ENCODE measurements around the gene MEGF10. TPM values are rescaled to one million over a fixed set of nuclear protein-coding genes. Genes with fewer than 3 reads are reported as not detected.

The MEGF10 gene
- total and polyA plus RNA-seq, 4 experiments from 2014 or later = not detected

- CTCF ChIA-PET (ENCODE audit: partially characterized antibody) = no interaction called here
- Mint-ChIP-seq H3K4me3 (no peak overlapping the region), H3K9me3 (no peaks in the 10 kb centered on the region)
Measured at GRCh38 chr5:127419683-127420257, 129.2 kb downstream of the MEGF10 start.

DNA sequence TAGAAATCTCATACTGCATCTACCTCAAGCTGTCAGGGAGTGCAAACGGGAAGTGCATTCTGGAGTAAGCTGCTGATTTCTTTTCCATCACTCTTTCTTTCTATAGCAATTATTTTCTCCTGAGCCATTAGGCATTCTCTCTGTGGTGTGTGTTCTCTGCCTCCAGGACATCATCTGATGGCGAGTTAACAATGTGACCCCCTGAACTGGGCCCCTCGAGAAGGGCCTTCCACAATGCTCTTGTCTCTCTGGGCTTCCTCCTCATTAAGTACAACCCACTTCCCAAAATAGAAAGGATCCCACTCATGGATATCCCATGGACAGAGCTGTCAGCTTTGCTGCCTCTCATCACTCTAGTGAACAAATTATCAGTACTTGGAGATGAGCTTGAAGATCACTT is 130.2 kb downstream of the MEGF10 start:
- CTCF ChIA-PET (ENCODE audit: partially characterized antibody) = no interaction called here
- H3K27me3 Mint-ChIP-seq = peaks cover 5% of the 10 kb centered on the region in 2 donors
- no peaks in the 10 kb centered on the region for H3K4me1 ChIP-seq (ENCODE audit: insufficient read depth, low read length)
- no peak for DNase-seq
- no peaks in the 10 kb centered on the region for H3K9me3 ChIP-seq (ENCODE audit: control insufficient read depth in 1 of 2, low read length in 2 of 2)
- H3K27ac Mint-ChIP-seq = no peak overlapping the region
- no peak overlapping the region for H3K4me3 ChIP-seq (ENCODE audit: low read length in 2 of 2)
- H3K4me3 Mint-ChIP-seq = no peak overlapping the region
- H3K27ac ChIP-seq (ENCODE audit: low read depth, low read length) = no peak overlapping the region
- no peaks in the 10 kb centered on the region for H3K36me3 ChIP-seq (ENCODE audit: insufficient read depth, low read length)
- intact Hi-C loops (cut with micrococcal nuclease) = no loop called here
- peaks cover 0 to 4% (median under 1%) of the 10 kb centered on the region in 4 donors for H3K4me1 Mint-ChIP-seq
- POLR2A ChIA-PET (ENCODE audit: partially characterized antibody) = no interaction called here
- no peaks in the 10 kb centered on the region for H3K9me3 Mint-ChIP-seq
- H3K36me3 Mint-ChIP-seq = no peaks in the 10 kb centered on the region
- H3K27me3 ChIP-seq (ENCODE audit: insufficient read depth, low read length) = no peaks in the 10 kb centered on the region

More at GRCh38 chr5:127419683-127420257, 129.2 kb downstream of the MEGF10 start:
- H3K9me3 ChIP-seq (ENCODE audit: control insufficient read depth in 1 of 2, low read length in 2 of 2) = no peaks in the 10 kb centered on the region
- no peaks in the 10 kb centered on the region for H3K4me1 ChIP-seq (ENCODE audit: insufficient read depth, low read length)
- H3K27me3 ChIP-seq (ENCODE audit: insufficient read depth, low read length) = no peaks in the 10 kb centered on the region
- DNase-seq = no peak
- H3K36me3 Mint-ChIP-seq = no peaks in the 10 kb centered on the region
- H3K27ac ChIP-seq (ENCODE audit: low read depth, low read length) = no peak overlapping the region
- intact Hi-C loops (cut with micrococcal nuclease) = no loop called here
- H3K27ac Mint-ChIP-seq = no peak overlapping the region
- H3K36me3 ChIP-seq (ENCODE audit: insufficient read depth, low read length) = no peaks in the 10 kb centered on the region
- no peak overlapping the region for H3K4me3 ChIP-seq (ENCODE audit: low read length in 2 of 2)
- POLR2A ChIA-PET (ENCODE audit: partially characterized antibody) = no interaction called here
- H3K4me1 Mint-ChIP-seq = peaks cover 0 to 4% (median under 1%) of the 10 kb centered on the region in 4 donors
- peaks cover 5% of the 10 kb centered on the region in 2 donors for H3K27me3 Mint-ChIP-seq

DNA sequence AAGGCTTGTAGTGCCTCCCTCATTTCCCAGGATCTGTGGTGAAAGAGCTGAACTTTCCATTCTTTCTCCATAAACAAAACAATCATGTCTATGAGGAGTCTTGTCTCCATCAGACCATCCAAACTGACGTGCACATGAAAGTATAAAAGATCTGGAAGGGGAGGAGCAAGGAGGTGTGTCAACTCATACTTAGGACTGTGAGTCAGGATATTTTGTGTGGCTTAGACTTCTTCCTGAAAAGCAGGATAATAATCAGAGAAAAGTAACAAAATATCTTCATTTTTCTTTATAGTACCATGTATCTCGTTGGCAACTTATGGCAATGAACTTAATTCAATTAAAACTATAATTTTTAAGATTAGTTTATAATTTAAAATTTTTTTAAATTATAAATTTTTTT is 130.9 kb downstream of the MEGF10 start:
- Histone ChIP-seq H3K4me3 (ENCODE audit: low read length in 2 of 2) (no peak overlapping the region), H3K4me1 (ENCODE audit: insufficient read depth, low read length) (no peaks in the 10 kb centered on the region), H3K27ac (ENCODE audit: low read depth, low read length) (no peak overlapping the region), H3K27me3 (ENCODE audit: insufficient read depth, low read length) (no peaks in the 10 kb centered on the region), H3K9me3 (ENCODE audit: control insufficient read depth in 1 of 2, low read length in 2 of 2) (no peaks in the 10 kb centered on the region), H3K36me3 (ENCODE audit: insufficient read depth, low read length) (no peaks in the 10 kb centered on the region)
- peaks cover 0 to 4% (median under 1%) of the 10 kb centered on the region in 4 donors for H3K4me1 Mint-ChIP-seq
- H3K4me3 Mint-ChIP-seq = no peak overlapping the region
- peaks cover 5% of the 10 kb centered on the region in 2 donors for H3K27me3 Mint-ChIP-seq
- H3K36me3 Mint-ChIP-seq = no peaks in the 10 kb centered on the region
- intact Hi-C loops (cut with micrococcal nuclease) = no loop called here
- no peak overlapping the region for H3K27ac Mint-ChIP-seq
- no peaks in the 10 kb centered on the region for H3K9me3 Mint-ChIP-seq
- no peak for DNase-seq
- ChIA-PET POLR2A (ENCODE audit: partially characterized antibody) (no interaction called here), CTCF (ENCODE audit: partially characterized antibody) (interaction anchor here (0.7 kb wide), 1 partner anchor 1673 kb away, joined by 3 read pairs; the partner anchor contains the start of gene ISOC1)

GRCh38 chr5:127423173-127423798 is 132.7 kb downstream of the MEGF10 start:
- Mint-ChIP-seq H3K4me3 (no peak overlapping the region), H3K36me3 (no peaks in the 10 kb centered on the region), H3K27me3 (peaks cover 5 to 7% of the 10 kb centered on the region in 2 donors), H3K27ac (no peak overlapping the region), H3K4me1 (peaks cover 0 to 4% (median under 1%) of the 10 kb centered on the region in 4 donors), H3K9me3 (no peaks in the 10 kb centered on the region)
- DNase-seq = no peak
- Histone ChIP-seq H3K4me1 (ENCODE audit: insufficient read depth, low read length) (no peaks in the 10 kb centered on the region), H3K27ac (ENCODE audit: low read depth, low read length) (no peak overlapping the region), H3K9me3 (ENCODE audit: control insufficient read depth in 1 of 2, low read length in 2 of 2) (no peaks in the 10 kb centered on the region), H3K27me3 (ENCODE audit: insufficient read depth, low read length) (no peaks in the 10 kb centered on the region), H3K36me3 (ENCODE audit: insufficient read depth, low read length) (no peaks in the 10 kb centered on the region), H3K4me3 (ENCODE audit: low read length in 2 of 2) (no peak overlapping the region)
- CTCF ChIA-PET (ENCODE audit: partially characterized antibody) = no interaction called here
- intact Hi-C loops (cut with micrococcal nuclease) = no loop called here
- POLR2A ChIA-PET (ENCODE audit: partially characterized antibody) = no interaction called here

- Mint-ChIP-seq H3K27me3 (peaks cover 4 to 8% of the 10 kb centered on the region in 2 donors), H3K27ac (no peak overlapping the region), H3K9me3 (no peaks in the 10 kb centered on the region), H3K36me3 (no peaks in the 10 kb centered on the region), H3K4me1 (peaks cover 0 to 4% (median under 1%) of the 10 kb centered on the region in 4 donors), H3K4me3 (no peak overlapping the region)
- Histone ChIP-seq H3K9me3 (ENCODE audit: control insufficient read depth in 1 of 2, low read length in 2 of 2) (no peaks in the 10 kb centered on the region), H3K4me1 (ENCODE audit: insufficient read depth, low read length) (no peaks in the 10 kb centered on the region), H3K27me3 (ENCODE audit: insufficient read depth, low read length) (no peaks in the 10 kb centered on the region), H3K4me3 (ENCODE audit: low read length in 2 of 2) (no peak overlapping the region), H3K36me3 (ENCODE audit: insufficient read depth, low read length) (no peaks in the 10 kb centered on the region), H3K27ac (ENCODE audit: low read depth, low read length) (no peak overlapping the region)
- ChIA-PET CTCF (ENCODE audit: partially characterized antibody) (interaction anchor here (1.0 kb wide), 1 partner anchor 12 kb away, joined by 3 read pairs; no protein-coding TSS in a partner anchor), POLR2A (ENCODE audit: partially characterized antibody) (no interaction called here)
- DNase-seq = no peak
- intact Hi-C loops (cut with micrococcal nuclease) = no loop called here
Measured at GRCh38 chr5:127425037-127425436, 134.4 kb downstream of the MEGF10 start.

DNA sequence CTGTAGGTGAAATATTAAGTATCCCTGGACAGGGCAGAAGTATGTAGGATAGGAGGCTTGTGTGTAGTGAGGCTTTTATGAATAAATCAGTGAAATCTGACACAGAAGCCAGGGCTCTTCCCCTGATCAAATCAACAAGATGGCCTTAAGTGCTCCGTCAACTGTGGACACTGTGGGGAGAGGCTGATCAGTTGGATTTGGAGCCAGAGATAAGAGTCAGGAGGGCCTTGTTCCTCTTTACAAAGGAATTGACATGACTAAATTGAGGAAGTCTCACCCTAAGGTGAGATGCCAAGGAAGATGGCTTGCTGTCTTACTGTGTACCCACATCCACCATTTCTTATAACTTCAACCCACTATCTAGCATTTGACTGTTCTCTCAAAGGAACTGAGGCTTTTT is 135.3 kb downstream of the MEGF10 start:
- H3K27ac ChIP-seq (ENCODE audit: low read depth, low read length) = no peak overlapping the region
- Mint-ChIP-seq H3K9me3 (no peaks in the 10 kb centered on the region), H3K4me1 (peaks cover 0 to 4% (median under 1%) of the 10 kb centered on the region in 4 donors), H3K27ac (no peak overlapping the region), H3K36me3 (no peaks in the 10 kb centered on the region), H3K27me3 (peaks cover 4 to 6% of the 10 kb centered on the region in 2 donors), H3K4me3 (no peak overlapping the region)
- no peaks in the 10 kb centered on the region for H3K9me3 ChIP-seq (ENCODE audit: control insufficient read depth in 1 of 2, low read length in 2 of 2)
- no peaks in the 10 kb centered on the region for H3K27me3 ChIP-seq (ENCODE audit: insufficient read depth, low read length)
- no peaks in the 10 kb centered on the region for H3K36me3 ChIP-seq (ENCODE audit: insufficient read depth, low read length)
- DNase-seq = no peak
- H3K4me1 ChIP-seq (ENCODE audit: insufficient read depth, low read length) = no peaks in the 10 kb centered on the region
- POLR2A ChIA-PET (ENCODE audit: partially characterized antibody) = no interaction called here
- intact Hi-C loops (cut with micrococcal nuclease) = no loop called here
- no peak overlapping the region for H3K4me3 ChIP-seq (ENCODE audit: low read length in 2 of 2)
- CTCF ChIA-PET (ENCODE audit: partially characterized antibody) = no interaction called here

DNA sequence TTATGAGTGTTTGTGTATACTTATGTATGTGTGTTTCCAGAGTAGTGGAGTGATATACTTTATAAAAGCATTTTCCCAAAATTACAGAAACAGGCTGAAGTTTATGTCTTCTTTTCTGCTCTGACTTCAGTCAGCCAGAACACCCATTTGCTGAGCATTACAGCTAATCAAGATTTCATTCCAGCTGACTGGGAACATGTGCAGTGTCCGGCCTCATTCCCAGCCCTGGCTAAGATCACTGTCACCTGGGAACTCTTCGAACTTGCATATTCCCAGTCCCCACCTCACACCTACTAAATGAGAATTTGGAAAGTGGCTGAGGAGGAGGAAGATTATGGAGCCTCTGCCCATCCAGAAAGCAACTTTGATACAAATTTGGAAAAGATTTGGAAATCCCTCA is 136.1 kb downstream of the MEGF10 start:
- POLR2A ChIA-PET (ENCODE audit: partially characterized antibody) = no interaction called here
- H3K9me3 Mint-ChIP-seq = no peaks in the 10 kb centered on the region

More for the DNA sequence above, 136.1 kb downstream of the MEGF10 start:
- Histone ChIP-seq H3K4me1 (ENCODE audit: insufficient read depth, low read length) (no peaks in the 10 kb centered on the region), H3K4me3 (ENCODE audit: low read length in 2 of 2) (no peak overlapping the region), H3K27me3 (ENCODE audit: insufficient read depth, low read length) (no peaks in the 10 kb centered on the region), H3K36me3 (ENCODE audit: insufficient read depth, low read length) (no peaks in the 10 kb centered on the region), H3K9me3 (ENCODE audit: control insufficient read depth in 1 of 2, low read length in 2 of 2) (no peaks in the 10 kb centered on the region), H3K27ac (ENCODE audit: low read depth, low read length) (no peak overlapping the region)
- Mint-ChIP-seq H3K27me3 (peaks cover 3 to 6% of the 10 kb centered on the region in 2 donors), H3K4me1 (peaks cover 0 to 4% (median under 1%) of the 10 kb centered on the region in 4 donors), H3K27ac (no peak overlapping the region), H3K36me3 (no peaks in the 10 kb centered on the region), H3K4me3 (no peak overlapping the region)
- intact Hi-C loops (cut with micrococcal nuclease) = no loop called here
- no peak for DNase-seq
- CTCF ChIA-PET (ENCODE audit: partially characterized antibody) = no interaction called here
